Central memory CD4-positive, alpha-beta T cell (primary cell): ENCODE measurements around the gene IL20RA.
"Not testable (repeated sequence)": the region's sequence is repeated elsewhere in the genome, so short reads cannot be mapped to it uniquely, and the experiment has no call there.

ENCODE experiments used
- DNase-seq: peaks from one replicate; pipeline ENCODE4 v3.0.0; 2022

The IL20RA gene

GRCh38 chr6:137006056-137006455 lies 38.7 kb downstream of the IL20RA start:
- DNase-seq = no peak

GRCh38 chr6:137005073-137005472 lies 39.7 kb downstream of the IL20RA start:
- no peak for DNase-seq

- no peak for DNase-seq
These were observed 42.3 kb downstream of the IL20RA start for GRCh38 chr6:137002505-137002904.

GRCh38 chr6:137001977-137002302 lies 42.8 kb downstream of the IL20RA start:
- no peak for DNase-seq

GRCh38 chr6:137001299-137001976 lies 43.3 kb downstream of the IL20RA start:
- DNase-seq = no peak

GRCh38 chr6:137000825-137001224 lies 43.9 kb downstream of the IL20RA start:
- no peak for DNase-seq

GRCh38 chr6:136995521-136995920 lies 49.2 kb downstream of the IL20RA start:
- DNase-seq = no peak

- DNase-seq = no peak
These were observed 50.0 kb downstream of the IL20RA start for GRCh38 chr6:136994782-136995181.

- no peak for DNase-seq
These were observed 52.7 kb downstream of the IL20RA start for GRCh38 chr6:136992113-136992512.

GRCh38 chr6:136991646-136992045 lies 53.1 kb downstream of the IL20RA start:
- no peak for DNase-seq

GRCh38 chr6:136990754-136991153 lies 54.0 kb downstream of the IL20RA start:
- no peak for DNase-seq

GRCh38 chr6:136990242-136990578 lies 54.6 kb downstream of the IL20RA start:
- DNase-seq = no peak

GRCh38 chr6:136989571-136990241 lies 55.1 kb downstream of the IL20RA start:
- no peak for DNase-seq

- no peak for DNase-seq
These were observed 57.2 kb downstream of the IL20RA start for GRCh38 chr6:136987526-136987925.

GRCh38 chr6:136985502-136985901 lies 59.3 kb downstream of the IL20RA start:
- DNase-seq = no peak

GRCh38 chr6:136984578-136984977 lies 60.2 kb downstream of the IL20RA start:
- DNase-seq = no peak

- DNase-seq = no peak
These were observed 61.1 kb downstream of the IL20RA start for GRCh38 chr6:136983687-136984086.

- DNase-seq = no peak
These were observed 61.8 kb downstream of the IL20RA start for GRCh38 chr6:136982928-136983327.

GRCh38 chr6:136980070-136980469 lies 64.7 kb downstream of the IL20RA start:
- DNase-seq = no peak

- DNase-seq = no peak
These were observed 65.6 kb downstream of the IL20RA start for GRCh38 chr6:136979206-136979605.

- DNase-seq = no peak
These were observed 67.7 kb downstream of the IL20RA start for GRCh38 chr6:136977075-136977474.

GRCh38 chr6:136975089-136975715 lies 69.6 kb downstream of the IL20RA start:
- DNase-seq = no peak

GRCh38 chr6:136973781-136974180 lies 71.0 kb downstream of the IL20RA start:
- DNase-seq = not testable (repeated sequence)

- no peak for DNase-seq
These were observed 73.2 kb downstream of the IL20RA start for GRCh38 chr6:136971609-136972008.
